GM12891 (cell line): Measurements from ENCODE around the gene MYO1H.

ENCODE experiments used
- PAX5 ChIP-seq: IDR thresholded peaks from 2 replicates; pipeline ENCODE4 v1.6.1; 2011; ENCODE audit warnings: low read length, moderate library complexity, mild to moderate bottlenecking; ENCODE audit not compliant: insufficient read depth, severe bottlenecking
- POLR2A ChIP-seq: IDR thresholded peaks from 2 replicates; pipeline ENCODE4 v1.6.1; 2011; ENCODE audit warnings: low read depth, low read length, control low read depth
- POLR2AphosphoS5 ChIP-seq: IDR thresholded peaks from 2 replicates; pipeline ENCODE4 v1.6.1; 2011; ENCODE audit warnings: low read depth, low read length, control low read depth
- TAF1 ChIP-seq: IDR thresholded peaks from 2 replicates; pipeline ENCODE4 v1.6.1; 2011; ENCODE audit warnings: low read depth, low read length, control low read depth

GRCh38 chr12:109345428-109345827, 2.3 kb upstream of the MYO1H start:
- no peak for TF ChIP-seq POLR2A
- no peak for TF ChIP-seq POLR2AphosphoS5
- no peak for TF ChIP-seq TAF1
- no peak for TF ChIP-seq PAX5
